ENCODE measurements around the gene OR11H6.
"Not testable (repeated sequence)": the region's sequence is repeated elsewhere in the genome, so short reads cannot be mapped to it uniquely, and the experiment has no call there.

OR11H6 gene

DNA sequence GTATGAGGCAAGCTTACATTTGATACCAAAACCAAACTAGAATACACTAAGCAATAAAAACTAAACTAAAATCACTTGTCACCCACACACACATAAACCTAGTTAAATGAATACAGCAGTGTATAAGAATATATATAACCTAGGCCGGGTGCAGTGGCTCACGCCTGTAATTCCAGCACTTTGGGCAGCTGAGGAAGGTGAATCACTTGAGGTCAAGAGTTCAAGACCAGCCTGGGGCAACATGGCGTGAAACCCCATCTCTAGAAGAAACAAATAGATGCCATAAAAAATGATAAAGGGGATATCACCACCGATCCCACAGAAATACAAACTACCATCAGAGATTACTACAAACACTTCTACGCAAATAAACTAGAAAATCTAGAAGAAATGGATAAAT, 40.9 kb downstream of the OR11H6 start:
- not testable (repeated sequence) for DNase-seq (ENCODE audit: low spot score)

DNA sequence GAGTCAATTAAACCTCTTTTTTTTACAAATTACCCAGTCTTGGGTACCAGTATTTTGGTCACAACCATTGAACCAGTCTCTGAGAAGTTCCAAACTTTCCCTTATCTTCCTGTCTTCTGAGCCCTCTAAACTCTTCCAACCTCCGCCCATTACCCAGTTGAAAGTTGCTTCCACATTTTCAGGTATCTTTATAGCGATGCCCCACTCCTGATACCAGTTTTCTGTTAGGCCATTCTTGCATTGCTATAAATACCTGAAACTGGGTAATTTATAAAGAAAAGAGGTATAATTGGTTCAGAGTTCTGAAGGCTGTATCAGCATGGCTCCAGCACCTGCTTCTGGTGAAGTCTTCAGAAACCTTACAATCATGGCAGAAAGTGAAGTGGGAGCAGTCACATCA, 50.6 kb downstream of the OR11H6 start:
- no peak for DNase-seq (ENCODE audit: low spot score)

Data from ecto neural progenitor cell (in vitro differentiated cells).